Stimulated activated CD4-positive, alpha-beta T cell treated with anti-CD3 and anti-CD28 coated beads, Interleukin-4, amount 100 ng/mL, for 24 hours (primary cell): ENCODE data around the gene NRN1L.
"Not testable (repeated sequence)": the region's sequence is repeated elsewhere in the genome, so short reads cannot be mapped to it uniquely, and the experiment has no call there.

ENCODE experiments used
- DNase-seq: peaks from one replicate; pipeline ENCODE4 v3.0.0-alpha.2; 2020

NRN1L gene

GRCh38 chr16:67861877-67862276 lies 22.8 kb upstream of the NRN1L start:
- no peak for DNase-seq

- DNase-seq, result no peak
These were observed 21.8 kb upstream of the NRN1L start for GRCh38 chr16:67862623-67863583.

- not testable (repeated sequence) for DNase-seq
These were observed 20.6 kb upstream of the NRN1L start for GRCh38 chr16:67864044-67864443.

GRCh38 chr16:67864594-67864993 lies 20.1 kb upstream of the NRN1L start:
- no peak for DNase-seq

- no peak for DNase-seq
These were observed 19.4 kb upstream of the NRN1L start for GRCh38 chr16:67865318-67865717.

GRCh38 chr16:67868290-67868689 lies 16.4 kb upstream of the NRN1L start:
- no peak for DNase-seq

GRCh38 chr16:67869653-67870052 lies 15.0 kb upstream of the NRN1L start:
- DNase-seq, result no peak

GRCh38 chr16:67871256-67871655 lies 13.4 kb upstream of the NRN1L start:
- no peak for DNase-seq

- DNase-seq, result no peak
These were observed 12.5 kb upstream of the NRN1L start for GRCh38 chr16:67872131-67872630.

GRCh38 chr16:67872631-67873434 lies 11.9 kb upstream of the NRN1L start, which contains the start of gene EDC4:
Gene EDC4, plus strand, starts transcription at chr16:67873052. Its CDS starts 210 bp downstream, at chr16:67873262.
- DNase-seq, result peak; percentile 88

GRCh38 chr16:67873435-67874370 lies 11.0 kb upstream of the NRN1L start:
- no peak for DNase-seq

GRCh38 chr16:67874372-67874771 lies 10.3 kb upstream of the NRN1L start:
- no peak for DNase-seq

GRCh38 chr16:67877064-67877463 lies 7.6 kb upstream of the NRN1L start:
- DNase-seq, result no peak

- no peak for DNase-seq
These were observed 6.5 kb upstream of the NRN1L start for GRCh38 chr16:67878232-67878631.

- DNase-seq, result no peak
These were observed 5.8 kb upstream of the NRN1L start for GRCh38 chr16:67878846-67879245.

GRCh38 chr16:67879462-67879861 lies 5.2 kb upstream of the NRN1L start:
- no peak for DNase-seq

- DNase-seq, result no peak
These were observed 4.7 kb upstream of the NRN1L start for GRCh38 chr16:67879936-67880335.

- DNase-seq, result no peak
These were observed 4.1 kb upstream of the NRN1L start for GRCh38 chr16:67880584-67880983.

- DNase-seq, result no peak
These were observed 3.0 kb upstream of the NRN1L start for GRCh38 chr16:67881621-67882161.

GRCh38 chr16:67882374-67883145 lies 2.1 kb upstream of the NRN1L start:
- DNase-seq, result no peak
